ENCODE data around the gene PTPN23. TPM values are rescaled to one million over a fixed set of nuclear protein-coding genes. Genes with fewer than 3 reads are reported as not detected.
A peak's percentile ranks its signal among the peaks of the same experiment; 100 is the strongest.

The PTPN23 gene
- total and polyA plus RNA-seq, 2 of the 13 experiments (the other 11 are each of a cell fraction or from before 2014, with no cell fraction given) = 2.3 to 3.7 TPM

- peaks cover 0 to 4% of the 10 kb centered on the region in 2 experiments; a peak in 2 of 5 replicates for H3K27me3 ChIP-seq (ENCODE audit: control insufficient read depth in 1 of 2, insufficient read depth in 2 of 2, low read length in 2 of 2)
- FAIRE-seq (no peak), ATAC-seq (peak; percentile 64), DNase-seq (ENCODE audit: low spot score) (no peak)
- intact Hi-C loops (cut with micrococcal nuclease; ENCODE audit: unreplicated experiment) = no loop called here
- no TSS peak for BruUV-seq (replicated peaks)
- peak overlapping the region; percentile 62 for H3K4me2 ChIP-seq (ENCODE audit: low read depth, low read length)
- TF ChIP-seq CREM (IDR thresholded peaks at IDR 0.05) (no peak), CREM (CRISPR knock-in tag; IDR thresholded peaks at IDR 0.05) (no peak), U2AF2 (IDR thresholded peaks at IDR 0.05; ENCODE audit: low read depth, low read length) (no peak), EED (CRISPR knock-in tag; IDR thresholded peaks at IDR 0.05) (no peak), ZNF740 (CRISPR knock-in tag; IDR thresholded peaks at IDR 0.05) (peak; percentile 76; the same call in 1 of the 2 replicates), CTCF (CRISPR knock-in tag; IDR thresholded peaks at IDR 0.05) (peak; percentile 39), ZBTB2 (CRISPR knock-in tag; IDR thresholded peaks at IDR 0.05; ENCODE audit: low read depth) (no peak), NR3C1 (CRISPR knock-in tag; IDR thresholded peaks at IDR 0.05) (no peak), ZNF660 (CRISPR knock-in tag; IDR thresholded peaks at IDR 0.05; ENCODE audit: borderline replicate concordance, low read depth) (no peak), SNRNP70 (IDR thresholded peaks at IDR 0.05; ENCODE audit: low read depth, low read length) (no peak), STAG1 (CRISPR knock-in tag; IDR thresholded peaks at IDR 0.05) (peak; percentile 57), KDM2A (CRISPR knock-in tag; IDR thresholded peaks at IDR 0.05; ENCODE audit: borderline replicate concordance, low read depth) (0 out of 2 replicates have a peak, but pooled peaks have one; percentile 14), TFAP4 (IDR thresholded peaks at IDR 0.05; ENCODE audit: borderline replicate concordance, low read depth) (no peak), ZSCAN21 (CRISPR knock-in tag; IDR thresholded peaks at IDR 0.05; ENCODE audit: borderline replicate concordance) (no peak), SMC3 (IDR thresholded peaks at IDR 0.05; ENCODE audit: low read length) (0 out of 2 replicates have a peak, but pooled peaks have one; percentile 4), RAD21 (CRISPR knock-in tag; IDR thresholded peaks at IDR 0.05) (0 out of 2 replicates have a peak, but pooled peaks have one; percentile 19), TCF12 (IDR thresholded peaks at IDR 0.05) (no peak), TCF12 (CRISPR knock-in tag; IDR thresholded peaks at IDR 0.05) (no peak)
- peaks cover 29% of the 10 kb centered on the region for H3K4me1 ChIP-seq (ENCODE audit: insufficient read depth, low read length)
- no peak overlapping the region for H3K9ac ChIP-seq (ENCODE audit: insufficient read depth, low read depth, low read length)
- POLR2A ChIA-PET = interaction anchor here (4.1 kb wide), 1 partner anchor 9 kb away, joined by 25 read pairs; the partner anchor contains the start of gene PTPN23
- CTCF ChIA-PET (ENCODE audit: low intra/inter-chr PET ratio, low total read pairs) = interaction anchor here (0.8 kb wide), 1 partner anchor 120 kb away, joined by 3 read pairs; no protein-coding TSS in a partner anchor
- in situ Hi-C loops (cut with HindIII; ENCODE audit: extremely low pct_ligation_motif_present, low pct_unique_long_range_greater_than_20kb) = no loop called here
- H3K27ac ChIP-seq (ENCODE audit: extremely low read length, insufficient read depth, low read length) = no peak overlapping the region
- H4K20me1 ChIP-seq (ENCODE audit: insufficient read depth, low read length) = no peaks in the 10 kb centered on the region
- no peaks in the 10 kb centered on the region for H3K36me3 ChIP-seq (replicated peaks in 1 of 2; ENCODE audit: control insufficient read depth in 1 of 2, insufficient read depth in 2 of 2, low read length in 2 of 2)
- 19% methylated on average over 11 of the region's 13 CpGs for WGBS (ENCODE audit: low lambda C conversion rate)
- no peaks in the 10 kb centered on the region for H3K79me2 ChIP-seq (ENCODE audit: insufficient read depth, low read length)
- H2AFZ ChIP-seq (ENCODE audit: low read length) = peak overlapping the region; percentile 44
- peak overlapping the region in 1 of 3 experiments; percentile 28; a peak in 1 of 6 replicates for H3K4me3 ChIP-seq (replicated peaks in 1 of 3; ENCODE audit: insufficient read depth in 1 of 3, low read depth in 2 of 3, low read length in 3 of 3)
- no peaks in the 10 kb centered on the region for H3K9me3 ChIP-seq (ENCODE audit: low read length)
Measured at GRCh38 chr3:47370887-47371697, 9.7 kb upstream of the PTPN23 start.

Measured in HepG2 (cell line).